ENCODE data around the gene KRTAP13-3.

DNA sequence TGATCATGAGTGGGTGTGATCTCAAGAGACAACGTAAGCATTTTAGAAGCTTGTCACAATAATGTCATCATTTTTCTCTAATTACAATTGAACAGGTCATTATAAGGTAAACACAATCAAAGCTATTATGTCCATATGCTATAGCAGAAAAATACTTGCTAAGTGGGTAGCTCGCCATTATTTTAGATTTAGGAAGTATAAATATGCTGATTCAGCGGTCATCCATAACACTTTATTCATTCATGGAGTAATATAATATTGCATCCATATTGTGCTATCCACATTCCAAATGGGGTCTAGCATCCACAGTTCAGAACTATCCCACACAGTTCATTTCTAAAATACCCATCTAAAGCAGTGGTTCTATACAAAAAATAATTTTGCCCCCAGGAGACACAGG is 22.8 kb upstream of the KRTAP13-3 start:
- TF ChIP-seq CTCF (conservative IDR thresholded peaks at IDR 0.05; ENCODE audit: low read depth, low read length) (no peak), EZH2 (IDR thresholded peaks at IDR 0.05; ENCODE audit: low read length, unreplicated experiment) (no peak)
